GM06990 (cell line): ENCODE results near the gene CSNK1G2.

Source experiments
- DNase-seq: peaks from one replicate; pipeline ENCODE4 v3.0.0-alpha.2; 2011; ENCODE audit not compliant: insufficient read length; ENCODE audit errors: extremely low read depth
- H3K27me3 ChIP-seq: replicated peaks from 2 replicates; pipeline ENCODE4 v1.6.0; 2011; ENCODE audit warnings: low read length; ENCODE audit not compliant: control insufficient read depth, insufficient read depth
- H3K36me3 ChIP-seq: 2 replicates; pipeline ENCODE4 v1.5.1; 2011; ENCODE audit warnings: low read length; ENCODE audit not compliant: control insufficient read depth, insufficient read depth
- H3K4me3 ChIP-seq: replicated peaks from 2 replicates; pipeline ENCODE4 v1.5.1; 2011; ENCODE audit warnings: low read depth, mild to moderate bottlenecking, control low read depth, low read length
- CTCF ChIP-seq: IDR thresholded peaks from 2 replicates; pipeline ENCODE4 v1.5.1; 2011; ENCODE audit warnings: low read length, control low read depth, mild to moderate bottlenecking, inconsistent platforms; ENCODE audit not compliant: insufficient read depth, poor library complexity, severe bottlenecking

CSNK1G2 gene

GRCh38 chr19:1925544-1925943 is 15.4 kb upstream of the CSNK1G2 start:
- TF ChIP-seq CTCF: no peak
- Histone ChIP-seq H3K4me3 (no peak overlapping the region), H3K27me3 (no peaks in the 10 kb centered on the region), H3K36me3 (peaks cover 20% of the 10 kb centered on the region)
- DNase-seq: no peak

GRCh38 chr19:1929021-1929742 is 11.8 kb upstream of the CSNK1G2 start:
- Histone ChIP-seq H3K36me3 (peaks cover 9% of the 10 kb centered on the region), H3K4me3 (peak overlapping the region; percentile 3), H3K27me3 (no peaks in the 10 kb centered on the region)
- peak; percentile 87 for DNase-seq
- peak; percentile 98 for TF ChIP-seq CTCF

- H3K4me3 ChIP-seq: no peak overlapping the region
Measured at GRCh38 chr19:1931445-1931844, 9.5 kb upstream of the CSNK1G2 start.

DNA sequence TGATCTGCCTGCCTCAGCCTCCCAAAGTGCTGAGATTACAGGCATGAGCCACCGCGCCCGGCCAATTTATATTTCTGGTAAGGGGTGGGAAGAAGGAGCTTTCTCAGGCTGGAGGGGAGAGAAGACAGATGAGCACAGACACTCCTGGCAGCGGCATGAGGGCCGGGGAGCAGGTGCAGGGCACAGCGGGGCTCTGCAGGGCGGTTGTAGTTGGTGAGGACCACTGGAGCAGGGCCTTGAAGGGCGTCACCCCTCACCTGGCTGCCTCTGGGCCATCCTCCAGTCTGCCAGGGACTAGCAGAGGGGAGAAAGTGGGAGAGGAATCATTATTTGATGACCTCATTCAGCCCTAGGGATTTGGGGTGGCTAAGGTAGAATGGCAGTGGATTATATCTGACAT is 8.6 kb upstream of the CSNK1G2 start:
- no peak for TF ChIP-seq CTCF

More at GRCh38 chr19:1931445-1931844, 9.5 kb upstream of the CSNK1G2 start:
- Histone ChIP-seq H3K36me3 (no peaks in the 10 kb centered on the region), H3K27me3 (no peaks in the 10 kb centered on the region)
- TF ChIP-seq CTCF: no peak
- no peak for DNase-seq

GRCh38 chr19:1933244-1933643 is 7.7 kb upstream of the CSNK1G2 start:
- no peaks in the 10 kb centered on the region for H3K27me3 ChIP-seq
- H3K4me3 ChIP-seq: no peak overlapping the region
- H3K36me3 ChIP-seq: no peaks in the 10 kb centered on the region
- DNase-seq: no peak
- TF ChIP-seq CTCF: no peak

More for the DNA sequence above, 8.6 kb upstream of the CSNK1G2 start:
- no peak overlapping the region for H3K4me3 ChIP-seq
- no peak for DNase-seq
- no peaks in the 10 kb centered on the region for H3K36me3 ChIP-seq
- H3K27me3 ChIP-seq: no peaks in the 10 kb centered on the region
